ENCODE results near the gene SLC39A11. TPM values are rescaled to one million over a fixed set of nuclear protein-coding genes. Genes with fewer than 3 reads are reported as not detected.

Gene SLC39A11
- total RNA-seq, 1 experiment from 2014 or later, result 46.4 TPM

DNA sequence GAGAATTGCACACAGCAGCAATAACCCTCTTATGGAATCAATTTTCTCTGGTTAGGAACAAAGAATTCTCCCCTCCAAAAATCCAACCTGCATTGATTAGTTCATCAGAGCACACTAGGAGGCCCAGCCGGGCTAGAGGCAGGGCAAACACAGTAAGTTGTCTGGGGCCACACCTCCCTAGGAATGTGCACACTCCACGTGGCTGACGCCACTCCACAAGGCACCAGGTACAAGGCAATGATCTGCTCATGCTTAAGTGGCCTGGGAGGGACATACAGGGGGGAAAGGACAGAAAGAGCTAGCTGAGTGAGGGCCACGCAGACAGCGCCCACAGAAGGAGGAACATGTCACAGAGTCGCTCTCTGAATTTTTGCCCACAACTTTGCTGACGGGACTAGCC, 107.6 kb downstream of the SLC39A11 start (continued):
- TF ChIP-seq ZNF274 (IDR thresholded peaks at IDR 0.05; ENCODE audit: low read depth, low read length), result no peak
- no peak for TF ChIP-seq EZH2phosphoT487 (IDR thresholded peaks at IDR 0.05; ENCODE audit: borderline replicate concordance)
- no peak for TF ChIP-seq EGR1 (IDR thresholded peaks at IDR 0.05; ENCODE audit: low read depth)

GRCh38 chr17:72984145-72984925, 108.2 kb downstream of the SLC39A11 start:
- H3K79me2 ChIP-seq (ENCODE audit: insufficient read depth, low read length), result peaks cover 5% of the 10 kb centered on the region; the same call in 1 of the 2 replicates
- H3K36me3 ChIP-seq (ENCODE audit: control insufficient read depth in 1 of 2, insufficient read depth in 2 of 2, low read length in 2 of 2), result no peaks in the 10 kb centered on the region
- ChIA-PET CTCF (interaction anchor here (0.7 to 3.4 kb wide), 7 partner anchors 8 to 427 kb away, joined by 3 to 59 read pairs (median 16); no protein-coding TSS in a partner anchor), RAD21 (ENCODE audit: low non-redundant PET in 1 of 2, low total read pairs in 2 of 2, uncharacterized antibody in 2 of 2, unreplicated experiment in 2 of 2) (interaction anchor here (0.6 to 3.2 kb wide), 5 partner anchors 172 to 258 kb away, joined by 3 to 21 read pairs (median 3); no protein-coding TSS in a partner anchor), POLR2A (interaction anchor here (0.6 to 2.2 kb wide), 2 partner anchors 7 to 35 kb away, joined by 4 to 15 read pairs; no protein-coding TSS in a partner anchor)
- no peaks in the 10 kb centered on the region for H4K20me1 ChIP-seq (ENCODE audit: insufficient read depth)
- no TSS peak for BruUV-seq (replicated peaks)
- peak overlapping the region; percentile 58 for H3K9ac ChIP-seq (ENCODE audit: low read length)
- intact Hi-C loops (cut with micrococcal nuclease), result loop anchor here (10.0 kb wide), 1 partner anchor 420 kb away; no protein-coding TSS in a partner anchor
- no peaks in the 10 kb centered on the region for H3K27me3 ChIP-seq (ENCODE audit: insufficient read depth, low read length)
- H3K9me2 ChIP-seq (ENCODE audit: insufficient read depth), result no peaks in the 10 kb centered on the region
- peak overlapping the region in 1 of 2 experiments; percentile 33 for H3K4me3 ChIP-seq (replicated peaks in 1 of 2; ENCODE audit: low read depth in 1 of 2, low read length in 2 of 2)
- H2AFZ ChIP-seq (ENCODE audit: low read depth, low read length, poor library complexity, severe bottlenecking), result no peak overlapping the region
- peak overlapping the region; percentile 71 for H3K4me2 ChIP-seq (ENCODE audit: low read length)
- ATAC-seq (peak; percentile 73), DNase-seq (ENCODE audit: low read depth, low spot score) (peak; percentile 84)
- no peaks in the 10 kb centered on the region for H3K9me3 ChIP-seq (ENCODE audit: control insufficient read depth in 1 of 2, insufficient read depth in 1 of 2, low read depth in 1 of 2, low read length in 2 of 2)
- H3K27ac ChIP-seq (ENCODE audit: low read depth, low read length), result peak overlapping the region; percentile 77
- peaks cover 31 to 42% of the 10 kb centered on the region in 2 experiments for H3K4me1 ChIP-seq (ENCODE audit: control insufficient read depth in 1 of 2, insufficient read depth in 2 of 2, low read length in 2 of 2)
- TF ChIP-seq JUND (IDR thresholded peaks at IDR 0.05) (peak; percentile 85), MAX (IDR thresholded peaks at IDR 0.05) (no peak), POLR2AphosphoS5 (IDR thresholded peaks at IDR 0.05; ENCODE audit: low read depth, low read length) (0 out of 2 replicates have a peak, but pooled peaks have one; percentile 23), ZNF274 (IDR thresholded peaks at IDR 0.05; ENCODE audit: low read depth, low read length) (no peak), SRF (IDR thresholded peaks at IDR 0.05; ENCODE audit: low read depth) (no peak), SP1 (IDR thresholded peaks at IDR 0.05; ENCODE audit: low read depth) (peak; percentile 66), FOSL1 (IDR thresholded peaks at IDR 0.05; ENCODE audit: low read depth) (peak; percentile 86), ZBTB33 (IDR thresholded peaks at IDR 0.05; ENCODE audit: extremely low read depth, insufficient replicate concordance, low read length) (no peak), CEBPB (IDR thresholded peaks at IDR 0.05; ENCODE audit: low read depth) (peak; percentile 81), POLR2A (IDR thresholded peaks at IDR 0.05; ENCODE audit: borderline replicate concordance, extremely low read depth, insufficient read depth, insufficient read length) (no peak), SIN3A (IDR thresholded peaks at IDR 0.05; ENCODE audit: low read depth) (no peak), REST (IDR thresholded peaks at IDR 0.05; ENCODE audit: low read depth) (no peak), EGR1 (IDR thresholded peaks at IDR 0.05; ENCODE audit: low read depth) (no peak), ATF3 (IDR thresholded peaks at IDR 0.05) (no peak), CTCF (IDR thresholded peaks at IDR 0.05 in 2 of 3, conservative IDR thresholded peaks at IDR 0.05 in 1 of 3; ENCODE audit: borderline replicate concordance in 1 of 3, insufficient read depth in 1 of 3, low read depth in 2 of 3, low read length in 2 of 3) (no peak)
